Measurements from ENCODE around the gene DIP2B.
"Not testable (repeated sequence)": the region's sequence is repeated elsewhere in the genome, so short reads cannot be mapped to it uniquely, and the experiment has no call there.

Gene DIP2B

GRCh38 chr12:50640321-50640939 is 135.6 kb downstream of the DIP2B start:
- DNase-seq = no peak

GRCh38 chr12:50641566-50641965 is 136.8 kb downstream of the DIP2B start:
- DNase-seq = no peak

- DNase-seq = no peak
These were observed 137.3 kb downstream of the DIP2B start for GRCh38 chr12:50642035-50642451.

GRCh38 chr12:50642761-50643160 is 138.0 kb downstream of the DIP2B start:
- no peak for DNase-seq

GRCh38 chr12:50647031-50647430 is 142.2 kb downstream of the DIP2B start:
- DNase-seq = no peak

DNA sequence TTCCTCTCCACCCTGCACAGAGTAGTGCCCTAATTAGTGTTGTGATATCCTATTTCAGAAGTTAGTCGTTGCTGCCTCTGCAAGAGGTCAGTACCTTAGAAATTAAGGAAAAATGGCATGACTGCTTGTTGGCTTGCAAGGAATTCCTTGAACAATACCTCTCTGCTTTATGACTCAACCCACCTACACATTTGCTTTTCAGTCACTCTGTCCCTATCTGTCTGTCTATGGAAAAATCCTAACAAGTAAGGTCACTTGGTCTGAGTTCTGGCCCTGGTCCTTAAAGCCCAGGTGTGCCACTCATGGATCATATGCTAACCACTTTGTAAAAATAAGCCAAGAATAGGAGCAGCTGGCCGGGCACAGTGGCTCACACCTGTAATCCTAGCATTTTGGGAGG is 142.7 kb downstream of the DIP2B start:
- no peak for DNase-seq

DNA sequence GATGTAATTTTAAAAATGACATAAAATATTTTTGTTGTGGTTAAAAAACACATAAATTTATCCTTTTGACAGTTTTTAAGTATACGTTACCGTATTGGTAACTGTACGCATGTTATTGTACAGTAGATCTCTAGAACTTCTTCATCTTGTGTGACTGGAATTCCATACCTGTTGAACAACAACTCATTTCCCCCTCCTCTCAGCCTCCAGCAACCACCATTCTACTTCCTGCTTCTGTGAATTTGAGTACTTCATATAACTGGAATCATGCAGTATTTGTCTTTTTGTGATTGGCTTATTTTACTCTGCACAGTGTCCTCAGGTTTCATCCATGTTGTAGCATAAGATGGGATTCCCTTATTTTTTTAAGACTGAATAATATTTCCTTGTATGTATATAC is 145.5 kb downstream of the DIP2B start:
- DNase-seq = no peak

DNA sequence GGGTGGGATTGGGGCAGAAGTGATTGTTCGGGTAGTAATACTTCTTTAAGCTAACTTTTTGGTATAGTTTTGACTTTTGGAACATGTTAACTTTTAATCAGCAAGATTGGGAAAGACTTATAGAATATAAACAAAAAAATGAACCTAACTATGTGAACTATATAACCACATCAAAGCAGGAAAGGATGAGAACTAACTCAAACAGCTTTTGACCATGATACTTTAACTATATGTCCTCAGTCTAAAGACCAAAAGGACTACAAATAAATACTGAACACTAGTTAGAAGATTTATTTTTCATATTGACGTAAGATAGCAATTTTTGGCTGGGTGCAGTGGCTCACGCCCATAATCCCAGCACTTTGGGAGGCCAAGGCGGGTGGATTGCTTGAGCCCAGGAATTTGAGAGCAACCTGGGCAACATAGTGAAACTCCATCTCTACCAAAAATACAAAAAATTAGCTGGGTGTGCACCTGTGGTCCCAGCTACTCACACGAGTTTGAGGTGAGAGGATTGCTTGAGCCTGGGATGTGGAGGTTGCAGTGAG is 150.7 kb downstream of the DIP2B start:
- no peak for DNase-seq

GRCh38 chr12:50659260-50659659 is 154.5 kb downstream of the DIP2B start:
- no peak for DNase-seq

- DNase-seq = no peak
These were observed 155.1 kb downstream of the DIP2B start for GRCh38 chr12:50659690-50660424.

GRCh38 chr12:50660425-50660822 is 155.6 kb downstream of the DIP2B start:
- no peak for DNase-seq

DNA sequence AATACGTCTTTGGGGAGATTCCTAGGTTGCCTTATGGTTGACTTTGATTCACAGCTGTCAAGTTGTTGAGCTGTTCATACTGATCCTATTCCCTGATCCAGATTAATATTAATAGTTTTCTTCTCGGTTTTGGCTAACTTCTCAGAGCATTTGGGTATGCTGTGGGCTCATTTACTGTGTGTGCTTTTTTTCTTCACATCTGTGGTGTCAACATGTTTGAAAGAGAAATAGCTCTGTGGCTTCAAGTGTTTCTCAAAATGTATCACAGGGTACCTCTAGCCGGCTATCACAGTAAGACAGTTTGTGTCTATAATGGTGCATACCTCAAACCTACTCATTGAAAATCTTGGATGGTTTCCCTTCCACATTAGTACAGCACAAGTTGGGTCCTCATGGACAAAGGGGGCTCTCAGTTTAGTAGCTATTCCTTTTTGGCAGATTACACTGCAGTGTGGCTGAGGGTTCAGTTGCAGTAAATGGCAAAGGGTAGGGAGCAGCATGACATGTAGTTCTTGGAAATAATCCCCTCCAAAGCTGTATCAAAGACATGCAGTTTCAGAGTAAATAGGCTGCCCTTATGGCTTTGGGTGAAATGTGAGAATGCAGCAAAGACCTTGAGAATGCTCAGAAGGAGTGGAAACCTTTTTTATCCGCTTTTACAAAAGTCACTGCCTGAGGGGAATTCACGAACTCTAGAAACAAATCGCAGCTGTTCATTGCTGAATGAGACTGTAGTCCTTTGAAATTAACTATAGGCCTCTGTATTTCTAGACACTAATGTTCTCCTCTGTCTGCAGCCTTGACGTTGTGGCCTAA is 156.7 kb downstream of the DIP2B start:
- no peak for DNase-seq

DNA sequence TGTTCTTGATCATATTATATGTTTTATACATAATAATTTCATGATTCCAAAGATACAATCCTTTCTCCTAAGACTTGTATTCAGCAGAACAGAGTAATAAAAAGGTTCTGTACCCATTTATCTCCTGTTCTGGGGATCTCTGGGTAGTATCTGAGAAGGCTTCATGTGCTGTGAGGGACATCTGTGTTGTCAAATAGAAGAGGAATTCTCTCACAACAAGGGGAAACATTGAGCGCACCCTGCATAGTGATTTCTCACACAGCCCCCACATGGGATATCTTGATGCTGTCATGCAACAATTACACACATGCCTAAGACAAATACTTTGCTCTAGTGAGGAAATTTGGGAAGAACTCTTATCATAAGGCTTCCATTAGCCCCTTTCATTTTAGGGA is 157.3 kb downstream of the DIP2B start:
- no peak for DNase-seq

GRCh38 chr12:50665170-50665569 is 160.4 kb downstream of the DIP2B start:
- no peak for DNase-seq

DNA sequence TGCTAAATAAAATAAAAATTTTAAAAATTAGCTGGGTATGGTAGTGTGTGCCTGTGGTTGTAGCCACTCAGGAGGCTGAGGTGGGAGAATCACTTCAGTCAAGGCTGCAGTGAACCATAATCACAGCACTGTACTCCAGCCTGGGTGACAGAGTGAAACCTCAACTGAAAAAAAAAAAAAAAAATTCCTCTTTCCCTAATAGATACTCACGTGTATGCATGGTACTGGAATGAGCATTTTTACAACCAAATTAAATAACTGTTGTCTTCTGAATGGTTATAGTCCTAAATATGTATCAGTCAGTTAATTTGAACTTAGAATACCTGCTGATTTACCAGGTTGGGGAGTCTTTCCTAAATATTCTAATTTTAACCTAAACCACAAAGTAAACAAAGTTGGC is 160.8 kb downstream of the DIP2B start:
- no peak for DNase-seq

DNA sequence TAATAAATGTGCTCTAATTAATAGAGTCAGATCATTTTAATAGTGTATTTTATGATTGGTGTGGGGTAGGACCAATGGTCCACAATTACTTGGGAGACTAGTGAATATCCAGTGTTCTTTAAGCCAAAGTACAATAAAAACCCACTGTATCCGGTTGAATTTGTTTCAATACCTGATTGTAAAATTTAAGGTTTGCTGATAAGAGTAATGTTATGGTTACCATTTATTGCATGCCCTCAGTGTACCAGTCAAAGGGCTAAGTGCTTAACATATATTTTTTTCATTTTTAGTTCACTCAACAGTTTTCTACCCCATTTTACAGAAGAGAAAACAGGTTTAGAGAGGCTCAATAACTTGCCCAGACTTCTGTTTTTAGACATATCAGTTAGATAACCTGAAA is 161.2 kb downstream of the DIP2B start:
- no peak for DNase-seq

GRCh38 chr12:50672158-50672557 is 167.4 kb downstream of the DIP2B start:
- DNase-seq = no peak

GRCh38 chr12:50676756-50677155 is 172.0 kb downstream of the DIP2B start:
- DNase-seq = no peak

GRCh38 chr12:50677858-50678257 is 173.1 kb downstream of the DIP2B start:
- DNase-seq = no peak

DNA sequence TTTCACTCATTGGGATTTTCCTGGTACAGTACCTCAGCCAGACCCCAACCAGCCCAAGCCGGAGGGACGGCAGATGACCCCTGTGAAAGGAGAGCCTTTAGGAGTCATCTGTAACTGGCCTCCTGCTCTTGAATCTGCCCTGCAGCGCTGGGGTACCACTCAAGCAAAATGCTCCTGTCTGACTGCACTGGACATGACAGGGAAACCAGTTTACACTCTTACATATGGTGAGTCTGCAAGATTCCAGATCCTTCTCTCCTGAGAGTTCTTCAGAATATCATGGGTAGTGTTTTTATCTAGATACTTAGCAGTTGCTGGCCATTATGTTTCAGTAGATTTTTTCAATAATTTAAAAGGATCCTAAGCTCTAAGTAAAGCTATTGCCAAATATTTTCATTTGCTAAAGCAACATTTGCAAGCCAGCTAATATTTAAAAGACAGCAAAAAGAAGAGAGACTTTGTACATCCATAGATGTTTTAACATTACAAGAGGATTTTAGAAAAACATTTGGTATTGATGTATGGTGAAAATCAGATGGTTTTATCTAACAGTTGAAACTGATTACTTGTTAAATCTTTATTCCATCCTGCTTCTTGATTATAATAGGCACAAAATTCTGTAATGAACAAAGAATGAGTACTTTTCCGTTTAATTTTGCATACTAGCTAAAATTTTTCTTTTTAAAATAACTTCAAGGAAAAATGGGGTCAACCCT is 174.0 kb downstream of the DIP2B start:
- no peak for DNase-seq

DNA sequence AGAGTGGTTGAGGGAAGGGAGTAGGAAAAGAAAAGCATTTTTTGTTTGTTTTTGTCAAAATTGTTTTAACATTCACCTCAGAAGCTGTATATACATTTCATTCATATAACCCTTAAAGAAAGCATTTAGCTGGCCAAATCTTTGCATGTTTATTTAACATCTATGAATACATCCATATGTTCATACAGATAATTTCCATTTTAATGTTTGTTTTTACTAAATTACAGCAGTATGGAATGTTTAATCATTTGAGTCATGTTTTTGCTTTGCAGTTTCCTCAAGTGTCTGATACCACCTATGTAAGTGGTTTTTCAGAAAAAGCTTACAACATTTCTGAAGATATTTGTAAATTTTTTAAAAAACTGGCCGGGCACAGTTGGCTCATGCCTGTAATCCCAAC is 174.8 kb downstream of the DIP2B start:
- no peak for DNase-seq

DNA sequence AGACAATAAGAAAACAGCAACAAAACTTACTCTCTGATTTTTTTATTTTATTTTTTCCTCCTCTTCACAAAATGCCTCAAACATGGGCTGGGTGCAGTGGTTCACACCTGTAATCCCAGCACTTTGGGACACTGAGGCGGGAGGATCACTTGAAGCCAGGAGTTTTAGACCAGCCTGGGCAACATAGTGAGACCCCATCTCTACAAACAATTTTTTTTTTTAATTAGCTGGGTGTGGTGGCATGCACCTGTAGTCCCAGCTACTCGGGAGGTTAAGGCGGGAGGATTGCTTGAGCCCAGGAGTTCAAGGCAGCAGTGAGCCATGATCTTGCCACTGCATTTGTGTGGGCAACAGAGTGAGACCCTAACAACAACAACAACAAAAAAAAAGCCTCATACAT is 176.3 kb downstream of the DIP2B start:
- DNase-seq = not testable (repeated sequence)

GRCh38 chr12:50685641-50686040 is 180.9 kb downstream of the DIP2B start:
- DNase-seq = no peak
